Measurements from ENCODE around the gene DNAH7. TPM values are rescaled to one million over a fixed set of nuclear protein-coding genes. Genes with fewer than 3 reads are reported as not detected.
"Not testable (repeated sequence)": the region's sequence is repeated elsewhere in the genome, so short reads cannot be mapped to it uniquely, and the experiment has no call there.

The DNAH7 gene
- total RNA-seq, 1 donor from 2014 or later = 0.21 TPM

- H3K27ac ChIP-seq = no peak overlapping the region
- no peaks in the 10 kb centered on the region for H3K27me3 ChIP-seq
- no peak for DNase-seq (ENCODE audit: low spot score in 2 of 2)
- H3K36me3 ChIP-seq = no peaks in the 10 kb centered on the region
- no peaks in the 10 kb centered on the region for H3K4me1 ChIP-seq
- intact Hi-C loops (cut with DNase I) = no loop called here
- no peaks in the 10 kb centered on the region for H3K9me3 ChIP-seq
- no peak for TF ChIP-seq CTCF (IDR thresholded peaks at IDR 0.05)
- H3K4me3 ChIP-seq = no peak overlapping the region
Measured at GRCh38 chr2:195934484-195934883, 134.2 kb downstream of the DNAH7 start.

- no peak for TF ChIP-seq CTCF (IDR thresholded peaks at IDR 0.05)
- intact Hi-C loops (cut with DNase I) = no loop called here
- H3K27ac ChIP-seq = no peak overlapping the region
- DNase-seq (ENCODE audit: low spot score in 2 of 2) = no peak
- no peaks in the 10 kb centered on the region for H3K4me1 ChIP-seq
- no peaks in the 10 kb centered on the region for H3K27me3 ChIP-seq
- no peaks in the 10 kb centered on the region for H3K9me3 ChIP-seq
- no peak overlapping the region for H3K4me3 ChIP-seq
- no peaks in the 10 kb centered on the region for H3K36me3 ChIP-seq
Measured at GRCh38 chr2:195929531-195929930, 139.1 kb downstream of the DNAH7 start.

- H3K36me3 ChIP-seq = no peaks in the 10 kb centered on the region
- H3K4me3 ChIP-seq = no peak overlapping the region
- H3K27ac ChIP-seq = no peak overlapping the region
- H3K4me1 ChIP-seq = no peaks in the 10 kb centered on the region
- intact Hi-C loops (cut with DNase I) = no loop called here
- no peak for TF ChIP-seq CTCF (IDR thresholded peaks at IDR 0.05)
- no peaks in the 10 kb centered on the region for H3K27me3 ChIP-seq
- H3K9me3 ChIP-seq = no peaks in the 10 kb centered on the region
- no peak for DNase-seq (ENCODE audit: low spot score in 2 of 2)
Measured at GRCh38 chr2:195925120-195925519, 143.5 kb downstream of the DNAH7 start.

- no peak for TF ChIP-seq CTCF (IDR thresholded peaks at IDR 0.05)
- Histone ChIP-seq H3K36me3 (no peaks in the 10 kb centered on the region), H3K4me3 (no peak overlapping the region), H3K27me3 (no peaks in the 10 kb centered on the region), H3K4me1 (no peaks in the 10 kb centered on the region), H3K9me3 (no peaks in the 10 kb centered on the region), H3K27ac (no peak overlapping the region)
- intact Hi-C loops (cut with DNase I) = no loop called here
- DNase-seq (ENCODE audit: low spot score in 2 of 2) = no peak
Measured at GRCh38 chr2:195923889-195924288, 144.7 kb downstream of the DNAH7 start.

GRCh38 chr2:195917021-195917600, 151.5 kb downstream of the DNAH7 start:
- H3K4me3 ChIP-seq; DNase-seq (ENCODE audit: low spot score in 2 of 2); H3K27ac ChIP-seq; intact Hi-C loops (cut with DNase I); H3K36me3 ChIP-seq; H3K9me3 ChIP-seq; H3K27me3 ChIP-seq; H3K4me1 ChIP-seq: not testable (repeated sequence)

GRCh38 chr2:195912079-195912478, 156.6 kb downstream of the DNAH7 start:
- Histone ChIP-seq H3K36me3 (no peaks in the 10 kb centered on the region), H3K4me3 (no peak overlapping the region), H3K27ac (no peak overlapping the region), H3K27me3 (no peaks in the 10 kb centered on the region), H3K4me1 (no peaks in the 10 kb centered on the region), H3K9me3 (no peaks in the 10 kb centered on the region)
- intact Hi-C loops (cut with DNase I) = no loop called here
- TF ChIP-seq CTCF (IDR thresholded peaks at IDR 0.05) = no peak
- no peak for DNase-seq (ENCODE audit: low spot score in 2 of 2)

Data from ascending aorta (tissue), 2 donors.